Measurements from ENCODE around the gene LCN10. TPM values are rescaled to one million over a fixed set of nuclear protein-coding genes. Genes with fewer than 3 reads are reported as not detected.
A peak's percentile ranks its signal among the peaks of the same experiment; 100 is the strongest.

Gene LCN10
- total and polyA plus RNA-seq, 9 donors, result 2.5 to 15.5 (median 10.5) TPM

- Histone ChIP-seq H3K27me3 (ENCODE audit: control insufficient read depth, insufficient read depth, low read length) (no peaks in the 10 kb centered on the region), H3K36me3 (ENCODE audit: control insufficient read depth, insufficient read depth, low read length) (no peaks in the 10 kb centered on the region), H3K9me3 (replicated peaks; ENCODE audit: control insufficient read depth, low read depth, low read length) (peaks cover 15% of the 10 kb centered on the region), H3K27ac (ENCODE audit: low read length) (peak overlapping the region; percentile 0), H3K4me3 (ENCODE audit: low read length) (no peak overlapping the region), H3K4me1 (ENCODE audit: control insufficient read depth, insufficient read depth, low read length) (peaks cover 32% of the 10 kb centered on the region)
- 70% methylated on average over 24 of the region's 24 CpGs for WGBS (ENCODE audit: insufficient coverage)
- no peak for DNase-seq
Observed at GRCh38 chr9:136754626-136755301, 12.0 kb upstream of the LCN10 start.

GRCh38 chr9:136754059-136754572 lies 11.4 kb upstream of the LCN10 start:
- Histone ChIP-seq H3K4me3 (ENCODE audit: low read length) (no peak overlapping the region), H3K27me3 (ENCODE audit: control insufficient read depth, insufficient read depth, low read length) (no peaks in the 10 kb centered on the region), H3K4me1 (ENCODE audit: control insufficient read depth, insufficient read depth, low read length) (peaks cover 32% of the 10 kb centered on the region), H3K9me3 (replicated peaks; ENCODE audit: control insufficient read depth, low read depth, low read length) (peaks cover 15% of the 10 kb centered on the region), H3K27ac (ENCODE audit: low read length) (no peak overlapping the region), H3K36me3 (ENCODE audit: control insufficient read depth, insufficient read depth, low read length) (no peaks in the 10 kb centered on the region)
- DNase-seq, result no peak
- WGBS (ENCODE audit: insufficient coverage), result 69% methylated on average over 14 of the region's 17 CpGs

- 75% methylated on average over 31 of the region's 31 CpGs for WGBS (ENCODE audit: insufficient coverage)
- Histone ChIP-seq H3K4me1 (ENCODE audit: control insufficient read depth, insufficient read depth, low read length) (peaks cover 27% of the 10 kb centered on the region), H3K4me3 (ENCODE audit: low read length) (no peak overlapping the region)
Observed at GRCh38 chr9:136753371-136754058, 10.8 kb upstream of the LCN10 start.

GRCh38 chr9:136751814-136752213 lies 9.1 kb upstream of the LCN10 start:
- no peak overlapping the region for H3K4me3 ChIP-seq (ENCODE audit: low read length)
- peaks cover 15% of the 10 kb centered on the region for H3K9me3 ChIP-seq (replicated peaks; ENCODE audit: control insufficient read depth, low read depth, low read length)
- DNase-seq, result no peak
- H3K27ac ChIP-seq (ENCODE audit: low read length), result no peak overlapping the region
- H3K4me1 ChIP-seq (ENCODE audit: control insufficient read depth, insufficient read depth, low read length), result peaks cover 10% of the 10 kb centered on the region
- no peaks in the 10 kb centered on the region for H3K36me3 ChIP-seq (ENCODE audit: control insufficient read depth, insufficient read depth, low read length)
- no peaks in the 10 kb centered on the region for H3K27me3 ChIP-seq (ENCODE audit: control insufficient read depth, insufficient read depth, low read length)

More at GRCh38 chr9:136753371-136754058, 10.8 kb upstream of the LCN10 start:
- H3K9me3 ChIP-seq (replicated peaks; ENCODE audit: control insufficient read depth, low read depth, low read length), result peaks cover 15% of the 10 kb centered on the region
- no peaks in the 10 kb centered on the region for H3K27me3 ChIP-seq (ENCODE audit: control insufficient read depth, insufficient read depth, low read length)
- no peak for DNase-seq
- no peaks in the 10 kb centered on the region for H3K36me3 ChIP-seq (ENCODE audit: control insufficient read depth, insufficient read depth, low read length)
- H3K27ac ChIP-seq (ENCODE audit: low read length), result no peak overlapping the region

GRCh38 chr9:136751244-136751643 lies 8.5 kb upstream of the LCN10 start:
- no peaks in the 10 kb centered on the region for H3K36me3 ChIP-seq (ENCODE audit: control insufficient read depth, insufficient read depth, low read length)
- no peak for DNase-seq
- no CpG with 5 or more reads among the region's 1 CpG for WGBS (ENCODE audit: insufficient coverage)
- H3K4me3 ChIP-seq (ENCODE audit: low read length), result no peak overlapping the region
- no peaks in the 10 kb centered on the region for H3K27me3 ChIP-seq (ENCODE audit: control insufficient read depth, insufficient read depth, low read length)
- H3K9me3 ChIP-seq (replicated peaks; ENCODE audit: control insufficient read depth, low read depth, low read length), result peaks cover 15% of the 10 kb centered on the region
- peaks cover 4% of the 10 kb centered on the region for H3K4me1 ChIP-seq (ENCODE audit: control insufficient read depth, insufficient read depth, low read length)
- H3K27ac ChIP-seq (ENCODE audit: low read length), result no peak overlapping the region

GRCh38 chr9:136750526-136750925 lies 7.8 kb upstream of the LCN10 start:
- Histone ChIP-seq H3K4me1 (ENCODE audit: control insufficient read depth, insufficient read depth, low read length) (peaks cover 4% of the 10 kb centered on the region), H3K27me3 (ENCODE audit: control insufficient read depth, insufficient read depth, low read length) (no peaks in the 10 kb centered on the region), H3K4me3 (ENCODE audit: low read length) (no peak overlapping the region), H3K9me3 (replicated peaks; ENCODE audit: control insufficient read depth, low read depth, low read length) (peaks cover 11% of the 10 kb centered on the region), H3K36me3 (ENCODE audit: control insufficient read depth, insufficient read depth, low read length) (no peaks in the 10 kb centered on the region), H3K27ac (ENCODE audit: low read length) (no peak overlapping the region)
- no peak for DNase-seq
- 80% methylated on average over 1 of the region's 2 CpGs for WGBS (ENCODE audit: insufficient coverage)

- no peak for DNase-seq
- H3K27ac ChIP-seq (ENCODE audit: low read length), result no peak overlapping the region
- peaks cover 4% of the 10 kb centered on the region for H3K4me1 ChIP-seq (ENCODE audit: control insufficient read depth, insufficient read depth, low read length)
- peaks cover 9% of the 10 kb centered on the region for H3K9me3 ChIP-seq (replicated peaks; ENCODE audit: control insufficient read depth, low read depth, low read length)
- H3K36me3 ChIP-seq (ENCODE audit: control insufficient read depth, insufficient read depth, low read length), result no peaks in the 10 kb centered on the region
- WGBS (ENCODE audit: insufficient coverage), result 72% methylated on average over 16 of the region's 21 CpGs
- no peak overlapping the region for H3K4me3 ChIP-seq (ENCODE audit: low read length)
- H3K27me3 ChIP-seq (ENCODE audit: control insufficient read depth, insufficient read depth, low read length), result no peaks in the 10 kb centered on the region
Observed at GRCh38 chr9:136748666-136749611, 6.2 kb upstream of the LCN10 start.

- Histone ChIP-seq H3K27me3 (ENCODE audit: control insufficient read depth, insufficient read depth, low read length) (peaks cover under 1% of the 10 kb centered on the region), H3K9me3 (replicated peaks; ENCODE audit: control insufficient read depth, low read depth, low read length) (peaks cover 9% of the 10 kb centered on the region), H3K27ac (ENCODE audit: low read length) (no peak within 1 kb of the TSS), H3K36me3 (ENCODE audit: control insufficient read depth, insufficient read depth, low read length) (no peaks in the 10 kb centered on the region), H3K4me1 (ENCODE audit: control insufficient read depth, insufficient read depth, low read length) (peaks cover under 1% of the 10 kb centered on the region), H3K4me3 (ENCODE audit: low read length) (no peak within 1 kb of the TSS)
- WGBS (ENCODE audit: insufficient coverage), result 76% methylated on average over 7 of the region's 8 CpGs
- DNase-seq, result no peak
Observed at GRCh38 chr9:136748201-136748600, 5.5 kb upstream of the LCN10 start, which contains the start of gene LCN6. LCN6 (minus strand) TSS chr9:136748525; CDS start chr9:136748483, 42 bp downstream.

GRCh38 chr9:136747161-136748060 lies 4.7 kb upstream of the LCN10 start:
- 83% methylated on average over 22 of the region's 22 CpGs for WGBS (ENCODE audit: insufficient coverage)
- Histone ChIP-seq H3K4me1 (ENCODE audit: control insufficient read depth, insufficient read depth, low read length) (peaks cover 8% of the 10 kb centered on the region), H3K27ac (ENCODE audit: low read length) (no peak overlapping the region), H3K36me3 (ENCODE audit: control insufficient read depth, insufficient read depth, low read length) (no peaks in the 10 kb centered on the region), H3K27me3 (ENCODE audit: control insufficient read depth, insufficient read depth, low read length) (peaks cover 8% of the 10 kb centered on the region), H3K4me3 (ENCODE audit: low read length) (no peak overlapping the region), H3K9me3 (replicated peaks; ENCODE audit: control insufficient read depth, low read depth, low read length) (peaks cover 9% of the 10 kb centered on the region)
- no peak for DNase-seq

All from muscle of leg (tissue), 11 donors.